Mammary epithelial cell (primary cell): ENCODE measurements around the gene RPP25L.

Experiments
- EZH2 ChIP-seq: IDR thresholded peaks from 2 replicates; pipeline ENCODE4 v1.6.1; 2012; ENCODE audit warnings: low read length, inconsistent platforms, borderline replicate concordance
- TF ChIP-seq, protein P1 (sequence below), 2 donors: IDR thresholded peaks in 1 of 2; conservative IDR thresholded peaks in 1 of 2; 2 replicates each; pipeline ENCODE4 v1.5.1; 2011 to 2012; ENCODE audit warnings: inconsistent platforms in 2 of 2, low read length in 2 of 2, mild to moderate bottlenecking in 2 of 2, control low read depth in 1 of 2, low read depth in 1 of 2; ENCODE audit not compliant: insufficient read depth in 1 of 2; ENCODE audit errors: extremely low read depth in 1 of 2

DNA sequence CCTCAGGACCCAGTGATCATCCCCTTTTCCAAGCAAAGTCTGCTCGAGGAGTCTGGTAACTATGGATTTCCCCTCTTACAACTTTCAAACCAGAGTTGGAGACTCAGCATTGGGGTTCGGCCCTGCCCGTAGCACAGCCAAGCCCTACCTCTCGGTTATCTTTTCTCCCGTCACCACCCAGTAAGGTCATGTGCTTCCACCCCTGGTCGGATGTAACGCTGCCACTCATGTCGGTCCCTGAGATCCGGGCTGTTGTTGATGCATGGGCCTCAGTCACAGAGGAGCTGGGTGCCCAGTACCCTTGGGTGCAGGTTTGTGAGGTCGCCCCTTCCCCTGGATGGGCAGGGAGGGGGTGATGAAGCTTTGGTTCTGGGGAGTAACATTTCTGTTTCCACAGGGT is 35.8 kb upstream of the RPP25L start:
- TF ChIP-seq, protein P1, sequence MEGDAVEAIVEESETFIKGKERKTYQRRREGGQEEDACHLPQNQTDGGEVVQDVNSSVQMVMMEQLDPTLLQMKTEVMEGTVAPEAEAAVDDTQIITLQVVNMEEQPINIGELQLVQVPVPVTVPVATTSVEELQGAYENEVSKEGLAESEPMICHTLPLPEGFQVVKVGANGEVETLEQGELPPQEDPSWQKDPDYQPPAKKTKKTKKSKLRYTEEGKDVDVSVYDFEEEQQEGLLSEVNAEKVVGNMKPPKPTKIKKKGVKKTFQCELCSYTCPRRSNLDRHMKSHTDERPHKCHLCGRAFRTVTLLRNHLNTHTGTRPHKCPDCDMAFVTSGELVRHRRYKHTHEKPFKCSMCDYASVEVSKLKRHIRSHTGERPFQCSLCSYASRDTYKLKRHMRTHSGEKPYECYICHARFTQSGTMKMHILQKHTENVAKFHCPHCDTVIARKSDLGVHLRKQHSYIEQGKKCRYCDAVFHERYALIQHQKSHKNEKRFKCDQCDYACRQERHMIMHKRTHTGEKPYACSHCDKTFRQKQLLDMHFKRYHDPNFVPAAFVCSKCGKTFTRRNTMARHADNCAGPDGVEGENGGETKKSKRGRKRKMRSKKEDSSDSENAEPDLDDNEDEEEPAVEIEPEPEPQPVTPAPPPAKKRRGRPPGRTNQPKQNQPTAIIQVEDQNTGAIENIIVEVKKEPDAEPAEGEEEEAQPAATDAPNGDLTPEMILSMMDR (conservative IDR thresholded peaks at IDR 0.05 in 1 of 2, IDR thresholded peaks at IDR 0.05 in 1 of 2; ENCODE audit: extremely low read depth in 1 of 2, insufficient read depth in 1 of 2, low read depth in 1 of 2, low read length in 2 of 2): no peak
- TF ChIP-seq EZH2: no peak
